ENCODE results near the gene SNX25.

The SNX25 gene

GRCh38 chr4:185229021-185229818, 19.8 kb downstream of the SNX25 start:
- no peak overlapping the region for H3K4me3 Mint-ChIP-seq
- TF ChIP-seq CTCF (IDR thresholded peaks at IDR 0.05; ENCODE audit: unreplicated experiment in 3 of 3), result no peak
- no peaks in the 10 kb centered on the region for H3K36me3 Mint-ChIP-seq (ENCODE audit: low read depth)

GRCh38 chr4:185232370-185232769, 23.0 kb downstream of the SNX25 start:
- peaks cover 17% of the 10 kb centered on the region for H3K4me1 Mint-ChIP-seq
- H3K36me3 Mint-ChIP-seq (ENCODE audit: low read depth), result no peaks in the 10 kb centered on the region
- peak overlapping the region in 1 of 3 experiments; percentile 35 for H3K27ac Mint-ChIP-seq
- no peaks in the 10 kb centered on the region for H3K9me3 Mint-ChIP-seq
- no peaks in the 10 kb centered on the region for H3K27me3 Mint-ChIP-seq (ENCODE audit: low read depth)
- H3K4me3 Mint-ChIP-seq, result no peak overlapping the region
- no peak for TF ChIP-seq CTCF (IDR thresholded peaks at IDR 0.05; ENCODE audit: unreplicated experiment in 3 of 3)

More at GRCh38 chr4:185229021-185229818, 19.8 kb downstream of the SNX25 start:
- no peak overlapping the region for H3K27ac Mint-ChIP-seq
- no peaks in the 10 kb centered on the region for H3K27me3 Mint-ChIP-seq (ENCODE audit: low read depth)
- no peaks in the 10 kb centered on the region for H3K9me3 Mint-ChIP-seq
- H3K4me1 Mint-ChIP-seq, result peaks cover 6% of the 10 kb centered on the region

- Mint-ChIP-seq H3K4me3 (no peak overlapping the region), H3K36me3 (ENCODE audit: low read depth) (peaks cover 12% of the 10 kb centered on the region), H3K9me3 (peaks cover 9% of the 10 kb centered on the region), H3K27ac (no peak overlapping the region), H3K27me3 (ENCODE audit: low read depth) (no peaks in the 10 kb centered on the region), H3K4me1 (peaks cover 18% of the 10 kb centered on the region)
- TF ChIP-seq CTCF (IDR thresholded peaks at IDR 0.05; ENCODE audit: unreplicated experiment in 3 of 3), result no peak
Measured at GRCh38 chr4:185235119-185235842, 25.9 kb downstream of the SNX25 start.

GRCh38 chr4:185235843-185236503, 26.6 kb downstream of the SNX25 start:
- Mint-ChIP-seq H3K27ac (peak overlapping the region in 1 of 3 experiments; percentile 64), H3K36me3 (ENCODE audit: low read depth) (peaks cover 12% of the 10 kb centered on the region), H3K9me3 (peaks cover 9% of the 10 kb centered on the region), H3K4me3 (no peak overlapping the region), H3K4me1 (peaks cover 18% of the 10 kb centered on the region), H3K27me3 (ENCODE audit: low read depth) (no peaks in the 10 kb centered on the region)
- TF ChIP-seq CTCF (IDR thresholded peaks at IDR 0.05; ENCODE audit: unreplicated experiment in 3 of 3), result no peak

- no peak for TF ChIP-seq CTCF (IDR thresholded peaks at IDR 0.05; ENCODE audit: unreplicated experiment in 3 of 3)
Measured at GRCh38 chr4:185237175-185237574, 27.8 kb downstream of the SNX25 start.

More at GRCh38 chr4:185237175-185237574, 27.8 kb downstream of the SNX25 start:
- Mint-ChIP-seq H3K4me3 (no peak overlapping the region), H3K4me1 (peaks cover 17% of the 10 kb centered on the region), H3K27me3 (ENCODE audit: low read depth) (no peaks in the 10 kb centered on the region), H3K27ac (peak overlapping the region in 2 of 3 experiments; percentile 38 to 53), H3K9me3 (peaks cover 13% of the 10 kb centered on the region), H3K36me3 (ENCODE audit: low read depth) (peaks cover 19% of the 10 kb centered on the region)
